Transverse colon (tissue), 4 donors: ENCODE results near the gene SORT1.

Experiments
- POLR2A ChIP-seq: fragments of 450-650 bp; IDR thresholded peaks from one replicate; pipeline ENCODE4 v1.6.1; 2016; ENCODE audit warnings: antibody characterized with exemption, mild to moderate bottlenecking, moderate library complexity
- POLR2AphosphoS5 ChIP-seq, 3 donors: sonication (generic); formaldehyde crosslinking; IDR thresholded peaks; one replicate each; pipeline ENCODE4 v1.6.1; 2016; ENCODE audit warnings: antibody characterized with exemption in 3 of 3
- TF ChIP-seq, protein P1 (sequence below), 5 experiments: fragments of 200-600 bp in 3 of 5; fragments of 450-650 bp in 2 of 5; sonication (generic) in 3 of 5; IDR thresholded peaks; 1 replicate in 2 of 5; 2 replicates in 3 of 5; pipeline ENCODE4 v1.5.1; 2016 to 2017; ENCODE audit warnings: antibody characterized with exemption in 5 of 5, inconsistent platforms in 3 of 5, mild to moderate bottlenecking in 2 of 5, moderate library complexity in 1 of 5

DNA sequence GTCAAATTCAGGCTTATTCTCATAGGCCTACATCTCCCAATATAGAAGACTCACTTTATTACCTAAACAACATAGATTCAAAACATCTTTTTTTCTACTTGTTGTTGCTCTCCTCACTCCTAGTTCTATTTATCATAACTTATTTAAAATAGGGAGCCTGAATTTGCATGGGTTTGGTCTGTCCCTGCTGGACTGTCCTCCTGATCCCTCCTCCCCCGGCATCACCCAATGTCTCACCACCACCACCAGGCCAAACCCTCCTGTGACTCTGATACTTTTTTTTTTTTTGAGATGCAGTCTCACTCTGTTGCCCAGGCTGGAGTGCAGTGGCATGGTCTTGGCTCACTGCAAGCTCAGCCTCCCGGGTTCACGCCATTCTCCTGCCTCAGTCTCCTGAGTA, 59.1 kb downstream of the SORT1 start:
- TF ChIP-seq, protein P1, sequence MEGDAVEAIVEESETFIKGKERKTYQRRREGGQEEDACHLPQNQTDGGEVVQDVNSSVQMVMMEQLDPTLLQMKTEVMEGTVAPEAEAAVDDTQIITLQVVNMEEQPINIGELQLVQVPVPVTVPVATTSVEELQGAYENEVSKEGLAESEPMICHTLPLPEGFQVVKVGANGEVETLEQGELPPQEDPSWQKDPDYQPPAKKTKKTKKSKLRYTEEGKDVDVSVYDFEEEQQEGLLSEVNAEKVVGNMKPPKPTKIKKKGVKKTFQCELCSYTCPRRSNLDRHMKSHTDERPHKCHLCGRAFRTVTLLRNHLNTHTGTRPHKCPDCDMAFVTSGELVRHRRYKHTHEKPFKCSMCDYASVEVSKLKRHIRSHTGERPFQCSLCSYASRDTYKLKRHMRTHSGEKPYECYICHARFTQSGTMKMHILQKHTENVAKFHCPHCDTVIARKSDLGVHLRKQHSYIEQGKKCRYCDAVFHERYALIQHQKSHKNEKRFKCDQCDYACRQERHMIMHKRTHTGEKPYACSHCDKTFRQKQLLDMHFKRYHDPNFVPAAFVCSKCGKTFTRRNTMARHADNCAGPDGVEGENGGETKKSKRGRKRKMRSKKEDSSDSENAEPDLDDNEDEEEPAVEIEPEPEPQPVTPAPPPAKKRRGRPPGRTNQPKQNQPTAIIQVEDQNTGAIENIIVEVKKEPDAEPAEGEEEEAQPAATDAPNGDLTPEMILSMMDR (IDR thresholded peaks at IDR 0.05): no peak
- TF ChIP-seq POLR2A (no peak), POLR2AphosphoS5 (IDR thresholded peaks at IDR 0.05) (no peak)
